CD1c-positive myeloid dendritic cell (primary cell): Measurements from ENCODE around the gene NFKBIB.
"Not testable (repeated sequence)": the region's sequence is repeated elsewhere in the genome, so short reads cannot be mapped to it uniquely, and the experiment has no call there.

Experiments used
- DNase-seq: peaks from one replicate; pipeline ENCODE4 v3.0.0-alpha.2; 2016; ENCODE audit errors: extremely low spot score

NFKBIB gene

GRCh38 chr19:38899447-38900201 is at the start of gene NFKBIB, which contains the start of gene SIRT2:
Gene NFKBIB (plus strand): TSS chr19:38899969. CDS start chr19:38900033, 64 bp downstream.
Gene SIRT2 (minus strand): TSS chr19:38899618. CDS start chr19:38899521, 97 bp downstream.
- DNase-seq = peak; percentile 100

GRCh38 chr19:38850436-38850975 is 49.3 kb upstream of the NFKBIB start:
- DNase-seq = peak; percentile 100

GRCh38 chr19:38850976-38851621 is 48.7 kb upstream of the NFKBIB start:
- DNase-seq = no peak

GRCh38 chr19:38851622-38852230 is 48.0 kb upstream of the NFKBIB start:
- DNase-seq = peak; percentile 98

- peak; percentile 67 for DNase-seq
These were observed 47.3 kb upstream of the NFKBIB start for GRCh38 chr19:38852231-38853044.

- DNase-seq = no peak
These were observed 46.6 kb upstream of the NFKBIB start for GRCh38 chr19:38853214-38853613.

- not testable (repeated sequence) for DNase-seq
These were observed 44.8 kb upstream of the NFKBIB start for GRCh38 chr19:38854961-38855360.

GRCh38 chr19:38855751-38856150 is 44.0 kb upstream of the NFKBIB start:
- not testable (repeated sequence) for DNase-seq

- no peak for DNase-seq
These were observed 43.0 kb upstream of the NFKBIB start for GRCh38 chr19:38856813-38857212.

GRCh38 chr19:38859631-38860204 is 40.1 kb upstream of the NFKBIB start:
- DNase-seq = not testable (repeated sequence)

- DNase-seq = no peak
These were observed 38.4 kb upstream of the NFKBIB start for GRCh38 chr19:38861368-38861767.

- DNase-seq = no peak
These were observed 37.3 kb upstream of the NFKBIB start for GRCh38 chr19:38862321-38863059.

- DNase-seq = no peak
These were observed 32.5 kb upstream of the NFKBIB start for GRCh38 chr19:38867171-38867780.

- no peak for DNase-seq
These were observed 31.2 kb upstream of the NFKBIB start for GRCh38 chr19:38868551-38868950.

- DNase-seq = peak; percentile 30
These were observed 30.5 kb upstream of the NFKBIB start for GRCh38 chr19:38869160-38869835.

GRCh38 chr19:38869836-38870607 is 29.7 kb upstream of the NFKBIB start:
- peak; percentile 90 for DNase-seq

GRCh38 chr19:38870612-38871011 is 29.2 kb upstream of the NFKBIB start:
- no peak for DNase-seq

- not testable (repeated sequence) for DNase-seq
These were observed 26.4 kb upstream of the NFKBIB start for GRCh38 chr19:38873400-38873799.
